HTR-8/SVneo (cell line): Measurements from ENCODE around the gene ASGR1.
"Not testable (repeated sequence)": the region's sequence is repeated elsewhere in the genome, so short reads cannot be mapped to it uniquely, and the experiment has no call there.

ENCODE experiments used
- DNase-seq: peaks from one replicate; pipeline ENCODE4 v3.0.0; 2011; ENCODE audit warnings: low spot score, mixed read lengths; ENCODE audit not compliant: insufficient read length
- FAIRE-seq: peaks from 2 replicates; lab custom pipeline; 2011; peaks lifted over from hg19 to GRCh38; lab: Jason Lieb, UNC

ASGR1 gene

GRCh38 chr17:7131423-7131791 is 47.8 kb downstream of the ASGR1 start:
- FAIRE-seq (no peak), DNase-seq (no peak)

- DNase-seq (no peak), FAIRE-seq (no peak)
Observed at GRCh38 chr17:7130621-7131422, 48.3 kb downstream of the ASGR1 start.

- FAIRE-seq (no peak), DNase-seq (no peak)
Observed at GRCh38 chr17:7129311-7129710, 49.9 kb downstream of the ASGR1 start.

- FAIRE-seq: no peak
- no peak for DNase-seq
Observed at GRCh38 chr17:7128160-7128559, 51.0 kb downstream of the ASGR1 start.

GRCh38 chr17:7127501-7127900 is 51.7 kb downstream of the ASGR1 start:
- not testable (repeated sequence) for DNase-seq, FAIRE-seq

GRCh38 chr17:7126386-7126785 is 52.8 kb downstream of the ASGR1 start:
- not testable (repeated sequence) for FAIRE-seq

GRCh38 chr17:7124923-7125322 is 54.2 kb downstream of the ASGR1 start:
- no peak for DNase-seq
- no peak for FAIRE-seq

More at GRCh38 chr17:7126386-7126785, 52.8 kb downstream of the ASGR1 start:
- DNase-seq: not testable (repeated sequence)

GRCh38 chr17:7123844-7124243 is 55.3 kb downstream of the ASGR1 start:
- FAIRE-seq (no peak), DNase-seq (no peak)
